ENCODE results near the gene KLF12.

- TF ChIP-seq POLR2A (IDR thresholded peaks at IDR 0.05) = no peak
- TF ChIP-seq, protein P1, sequence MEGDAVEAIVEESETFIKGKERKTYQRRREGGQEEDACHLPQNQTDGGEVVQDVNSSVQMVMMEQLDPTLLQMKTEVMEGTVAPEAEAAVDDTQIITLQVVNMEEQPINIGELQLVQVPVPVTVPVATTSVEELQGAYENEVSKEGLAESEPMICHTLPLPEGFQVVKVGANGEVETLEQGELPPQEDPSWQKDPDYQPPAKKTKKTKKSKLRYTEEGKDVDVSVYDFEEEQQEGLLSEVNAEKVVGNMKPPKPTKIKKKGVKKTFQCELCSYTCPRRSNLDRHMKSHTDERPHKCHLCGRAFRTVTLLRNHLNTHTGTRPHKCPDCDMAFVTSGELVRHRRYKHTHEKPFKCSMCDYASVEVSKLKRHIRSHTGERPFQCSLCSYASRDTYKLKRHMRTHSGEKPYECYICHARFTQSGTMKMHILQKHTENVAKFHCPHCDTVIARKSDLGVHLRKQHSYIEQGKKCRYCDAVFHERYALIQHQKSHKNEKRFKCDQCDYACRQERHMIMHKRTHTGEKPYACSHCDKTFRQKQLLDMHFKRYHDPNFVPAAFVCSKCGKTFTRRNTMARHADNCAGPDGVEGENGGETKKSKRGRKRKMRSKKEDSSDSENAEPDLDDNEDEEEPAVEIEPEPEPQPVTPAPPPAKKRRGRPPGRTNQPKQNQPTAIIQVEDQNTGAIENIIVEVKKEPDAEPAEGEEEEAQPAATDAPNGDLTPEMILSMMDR (IDR thresholded peaks at IDR 0.05) = no peak
Measured at GRCh38 chr13:74092711-74093110, 41.5 kb downstream of the KLF12 start.
